Endothelial cell of umbilical vein (primary cell): Measurements from ENCODE around the gene STAU1.

Experiments
- EZH2 ChIP-seq: IDR thresholded peaks from 2 replicates; pipeline ENCODE4 v1.6.1; 2012; ENCODE audit warnings: borderline replicate concordance, low read depth, mild to moderate bottlenecking, moderate library complexity, low read length, inconsistent platforms; ENCODE audit not compliant: severe bottlenecking
- FOS ChIP-seq: IDR thresholded peaks from 2 replicates; pipeline ENCODE4 v1.6.1; 2011; ENCODE audit warnings: mild to moderate bottlenecking, low read length, moderate library complexity, borderline replicate concordance; ENCODE audit not compliant: insufficient read depth
- GATA2 ChIP-seq: IDR thresholded peaks from 2 replicates; pipeline ENCODE4 v1.7.0; 2011; ENCODE audit warnings: low read depth, mild to moderate bottlenecking, moderate library complexity, mixed read lengths, low read length; ENCODE audit not compliant: insufficient read length, insufficient read depth
- JUN ChIP-seq: IDR thresholded peaks from 2 replicates; pipeline ENCODE4 v1.6.1; 2011; ENCODE audit warnings: borderline replicate concordance, low read depth; ENCODE audit not compliant: insufficient read length, insufficient read depth
- MAX ChIP-seq: IDR thresholded peaks from 2 replicates; pipeline ENCODE4 v1.6.1; 2011; ENCODE audit not compliant: insufficient read depth, insufficient read length
- MYC ChIP-seq: IDR thresholded peaks from one replicate; pipeline ENCODE4 v1.6.1; 2011; ENCODE audit warnings: mild to moderate bottlenecking, low read depth, low read length
- POLR2A ChIP-seq: IDR thresholded peaks from 2 replicates; pipeline ENCODE4 v1.6.1; 2012; ENCODE audit warnings: low read depth, mild to moderate bottlenecking, control low read depth, low read length
- POLR2AphosphoS5 ChIP-seq: IDR thresholded peaks from 2 replicates; pipeline ENCODE4 v1.6.1; 2012; ENCODE audit warnings: low read depth, mild to moderate bottlenecking, control low read depth, low read length, moderate library complexity; ENCODE audit not compliant: insufficient read depth
- TF ChIP-seq, protein P1 (sequence below), 2 donors: IDR thresholded peaks; 1 replicate in 1 of 2; 2 replicates in 1 of 2; pipeline ENCODE4 v1.5.1; 2011; ENCODE audit warnings: low read length in 2 of 2, mild to moderate bottlenecking in 2 of 2, moderate library complexity in 2 of 2, control low read depth in 1 of 2, inconsistent platforms in 1 of 2, low read depth in 1 of 2; ENCODE audit not compliant: insufficient read depth in 1 of 2; ENCODE audit errors: extremely low read depth in 1 of 2

DNA sequence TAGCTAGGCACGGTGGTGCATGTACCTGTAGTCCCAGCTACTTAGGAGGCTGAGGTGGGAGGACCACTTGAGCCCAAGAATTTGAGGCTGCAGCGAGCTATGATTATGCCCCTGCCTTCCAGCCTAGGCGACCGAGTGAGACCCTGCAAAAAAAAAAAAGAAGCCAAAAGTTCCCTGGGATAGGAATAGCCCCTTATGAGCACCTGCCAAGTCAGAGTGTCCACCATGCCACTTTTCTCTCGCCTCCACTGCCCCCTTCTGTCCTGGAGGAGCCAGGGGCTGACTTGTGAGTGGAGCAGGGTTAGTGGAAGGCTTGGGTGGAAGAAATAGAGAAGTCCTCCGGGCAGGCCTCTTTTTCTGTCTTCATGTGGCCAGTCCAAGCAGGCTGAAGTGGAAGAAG is 18.9 kb upstream of the STAU1 start:
- TF ChIP-seq, protein P1, sequence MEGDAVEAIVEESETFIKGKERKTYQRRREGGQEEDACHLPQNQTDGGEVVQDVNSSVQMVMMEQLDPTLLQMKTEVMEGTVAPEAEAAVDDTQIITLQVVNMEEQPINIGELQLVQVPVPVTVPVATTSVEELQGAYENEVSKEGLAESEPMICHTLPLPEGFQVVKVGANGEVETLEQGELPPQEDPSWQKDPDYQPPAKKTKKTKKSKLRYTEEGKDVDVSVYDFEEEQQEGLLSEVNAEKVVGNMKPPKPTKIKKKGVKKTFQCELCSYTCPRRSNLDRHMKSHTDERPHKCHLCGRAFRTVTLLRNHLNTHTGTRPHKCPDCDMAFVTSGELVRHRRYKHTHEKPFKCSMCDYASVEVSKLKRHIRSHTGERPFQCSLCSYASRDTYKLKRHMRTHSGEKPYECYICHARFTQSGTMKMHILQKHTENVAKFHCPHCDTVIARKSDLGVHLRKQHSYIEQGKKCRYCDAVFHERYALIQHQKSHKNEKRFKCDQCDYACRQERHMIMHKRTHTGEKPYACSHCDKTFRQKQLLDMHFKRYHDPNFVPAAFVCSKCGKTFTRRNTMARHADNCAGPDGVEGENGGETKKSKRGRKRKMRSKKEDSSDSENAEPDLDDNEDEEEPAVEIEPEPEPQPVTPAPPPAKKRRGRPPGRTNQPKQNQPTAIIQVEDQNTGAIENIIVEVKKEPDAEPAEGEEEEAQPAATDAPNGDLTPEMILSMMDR (IDR thresholded peaks at IDR 0.05; ENCODE audit: extremely low read depth in 1 of 2, insufficient read depth in 1 of 2, low read depth in 1 of 2, low read length in 2 of 2) = no peak
- no peak for TF ChIP-seq GATA2
- no peak for TF ChIP-seq POLR2A
- TF ChIP-seq EZH2 = no peak
- no peak for TF ChIP-seq MYC
- no peak for TF ChIP-seq POLR2AphosphoS5
- TF ChIP-seq JUN = no peak
- TF ChIP-seq MAX = no peak
- no peak for TF ChIP-seq FOS
